ENCODE measurements around the gene GPR55.

- TF ChIP-seq, protein P1, sequence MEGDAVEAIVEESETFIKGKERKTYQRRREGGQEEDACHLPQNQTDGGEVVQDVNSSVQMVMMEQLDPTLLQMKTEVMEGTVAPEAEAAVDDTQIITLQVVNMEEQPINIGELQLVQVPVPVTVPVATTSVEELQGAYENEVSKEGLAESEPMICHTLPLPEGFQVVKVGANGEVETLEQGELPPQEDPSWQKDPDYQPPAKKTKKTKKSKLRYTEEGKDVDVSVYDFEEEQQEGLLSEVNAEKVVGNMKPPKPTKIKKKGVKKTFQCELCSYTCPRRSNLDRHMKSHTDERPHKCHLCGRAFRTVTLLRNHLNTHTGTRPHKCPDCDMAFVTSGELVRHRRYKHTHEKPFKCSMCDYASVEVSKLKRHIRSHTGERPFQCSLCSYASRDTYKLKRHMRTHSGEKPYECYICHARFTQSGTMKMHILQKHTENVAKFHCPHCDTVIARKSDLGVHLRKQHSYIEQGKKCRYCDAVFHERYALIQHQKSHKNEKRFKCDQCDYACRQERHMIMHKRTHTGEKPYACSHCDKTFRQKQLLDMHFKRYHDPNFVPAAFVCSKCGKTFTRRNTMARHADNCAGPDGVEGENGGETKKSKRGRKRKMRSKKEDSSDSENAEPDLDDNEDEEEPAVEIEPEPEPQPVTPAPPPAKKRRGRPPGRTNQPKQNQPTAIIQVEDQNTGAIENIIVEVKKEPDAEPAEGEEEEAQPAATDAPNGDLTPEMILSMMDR (IDR thresholded peaks at IDR 0.05), result no peak
- no peak for TF ChIP-seq ZFX (IDR thresholded peaks at IDR 0.05; ENCODE audit: borderline replicate concordance)
These were observed 30.9 kb downstream of the GPR55 start for GRCh38 chr2:230893841-230894781.

Data from 22Rv1 (cell line).